NCI-H774 (cell line): Measurements from ENCODE around the gene KRT4.

ENCODE experiments used
- DNase-seq: peaks from one replicate; lab custom pipeline; 2025; lab: John Stamatoyannopoulos, UW

KRT4 gene

DNA sequence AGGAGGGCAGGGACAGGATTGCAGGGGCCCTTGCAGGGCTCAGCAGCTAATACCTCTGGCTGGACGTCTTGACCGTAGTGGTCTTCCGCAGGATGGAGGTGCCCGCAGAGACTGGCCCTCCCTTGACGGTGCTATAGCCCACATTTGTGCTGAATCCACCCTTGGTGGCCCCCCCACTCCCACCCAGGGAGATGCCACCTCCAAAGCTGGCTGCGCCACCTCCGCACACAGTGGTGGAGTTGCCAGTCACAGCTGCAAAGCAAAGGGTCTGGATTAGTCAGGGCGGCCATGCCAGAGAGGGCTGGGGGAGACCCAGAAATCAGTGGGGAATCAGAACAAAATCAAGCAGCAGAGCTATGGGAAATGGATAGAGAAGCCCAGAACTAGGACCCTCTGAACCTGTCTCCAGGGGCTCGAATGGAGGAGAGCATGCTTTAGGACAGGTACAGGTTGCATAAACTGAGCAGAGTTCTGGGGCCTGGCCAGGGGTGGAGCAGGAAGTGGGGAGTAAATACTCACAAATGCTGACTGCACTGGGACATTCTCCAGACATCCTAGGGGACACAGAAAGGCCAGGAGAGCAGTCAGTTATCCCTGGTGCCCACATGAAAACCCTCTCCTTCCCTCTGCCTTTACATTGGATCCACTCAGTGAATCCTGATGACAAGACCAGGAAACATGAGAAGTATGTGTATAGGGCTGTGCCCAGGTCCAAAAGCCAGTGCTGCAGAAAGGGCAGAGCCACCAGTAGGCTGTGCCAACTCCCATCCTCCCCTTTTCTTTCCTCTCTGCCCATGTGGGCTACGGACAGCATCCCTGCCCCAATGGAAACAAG, 8.1 kb upstream of the KRT4 start:
- no peak for DNase-seq

DNA sequence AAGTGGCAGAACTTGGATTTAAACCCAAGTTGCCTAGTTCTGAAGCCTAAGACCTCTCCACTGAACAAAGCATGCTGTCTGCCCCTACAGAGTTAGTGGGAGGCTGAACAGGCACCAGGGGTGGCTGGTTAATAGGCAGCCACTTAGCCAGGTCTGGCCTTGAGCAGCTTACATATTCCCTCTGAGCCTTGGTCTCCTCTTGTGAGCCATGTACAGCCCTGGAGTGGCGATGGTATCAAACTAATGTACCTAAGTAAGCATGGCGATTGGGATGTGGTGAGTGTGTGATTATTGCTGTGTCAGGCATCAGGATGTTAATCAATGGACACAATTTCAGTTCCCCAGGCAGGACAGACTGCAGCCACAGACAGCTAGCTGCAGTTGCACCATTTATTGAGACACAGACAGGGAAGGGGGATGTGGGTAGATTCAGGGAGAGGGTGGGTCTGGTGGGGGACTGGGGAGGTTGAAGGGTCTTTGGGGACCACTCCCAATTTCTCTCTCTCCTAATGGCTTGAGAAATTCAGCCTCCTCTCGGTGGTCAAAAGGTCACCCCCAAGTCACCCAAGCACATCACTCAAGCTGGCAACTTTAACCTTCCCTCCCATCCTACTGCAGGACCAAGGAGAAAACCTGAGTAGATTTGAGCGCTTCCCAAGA, 7.3 kb upstream of the KRT4 start:
- no peak for DNase-seq

DNA sequence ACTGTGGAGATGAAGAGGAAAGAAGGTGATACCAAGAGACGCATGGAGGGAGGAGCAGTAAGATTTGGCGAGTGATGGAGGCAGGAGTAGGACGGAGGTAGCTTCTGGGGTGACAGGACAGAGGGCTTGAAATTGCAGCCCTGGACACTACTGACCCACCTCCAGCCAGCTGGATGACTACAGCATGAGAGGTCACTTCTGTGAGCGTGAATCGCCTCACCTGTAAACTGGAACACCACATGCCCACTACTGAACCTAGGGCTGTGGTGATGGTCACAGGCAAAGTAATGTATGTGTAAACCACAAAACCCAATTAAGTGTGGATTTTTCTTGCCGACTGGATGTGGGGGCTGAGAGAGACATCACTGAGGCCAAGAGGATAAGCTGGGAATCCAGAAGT, 6.6 kb upstream of the KRT4 start:
- DNase-seq: no peak

DNA sequence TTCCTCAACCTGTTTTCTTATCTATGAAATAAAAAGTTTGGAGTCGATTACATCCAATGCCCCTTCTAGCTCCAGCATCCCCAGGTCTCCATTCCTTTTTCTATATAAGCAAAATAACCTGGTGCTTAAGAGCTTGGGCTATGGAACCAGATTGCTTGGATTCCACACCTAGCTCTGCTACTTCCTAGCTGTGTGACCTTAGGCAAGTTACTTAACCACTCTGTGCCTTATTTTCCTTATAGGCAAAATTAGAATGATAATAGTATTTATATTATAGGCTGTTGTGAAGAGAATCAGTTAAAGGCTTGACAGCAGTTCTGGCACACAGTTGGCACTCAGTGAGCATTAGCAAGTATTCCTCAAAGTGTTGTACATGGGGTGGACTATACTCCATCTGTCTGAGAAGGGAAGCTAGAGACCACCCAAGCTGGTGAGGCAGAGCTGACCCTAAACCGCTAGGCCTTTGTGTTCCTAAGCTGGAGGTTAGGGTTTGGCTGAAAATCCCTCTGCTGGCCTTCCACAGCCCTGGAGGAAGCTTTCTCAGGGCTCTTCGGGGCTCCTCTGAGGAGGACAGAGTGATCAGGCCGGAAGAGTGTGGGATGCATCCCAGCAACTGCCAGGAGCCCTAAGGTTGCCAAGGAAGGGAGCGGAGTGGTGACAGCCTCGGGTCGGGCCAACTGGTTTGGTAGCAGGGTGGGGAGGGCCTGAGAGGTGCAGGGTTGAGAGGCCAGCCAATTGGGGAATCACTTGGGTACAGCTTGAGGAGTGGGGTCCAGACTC, 6.0 kb upstream of the KRT4 start:
- DNase-seq: no peak

DNA sequence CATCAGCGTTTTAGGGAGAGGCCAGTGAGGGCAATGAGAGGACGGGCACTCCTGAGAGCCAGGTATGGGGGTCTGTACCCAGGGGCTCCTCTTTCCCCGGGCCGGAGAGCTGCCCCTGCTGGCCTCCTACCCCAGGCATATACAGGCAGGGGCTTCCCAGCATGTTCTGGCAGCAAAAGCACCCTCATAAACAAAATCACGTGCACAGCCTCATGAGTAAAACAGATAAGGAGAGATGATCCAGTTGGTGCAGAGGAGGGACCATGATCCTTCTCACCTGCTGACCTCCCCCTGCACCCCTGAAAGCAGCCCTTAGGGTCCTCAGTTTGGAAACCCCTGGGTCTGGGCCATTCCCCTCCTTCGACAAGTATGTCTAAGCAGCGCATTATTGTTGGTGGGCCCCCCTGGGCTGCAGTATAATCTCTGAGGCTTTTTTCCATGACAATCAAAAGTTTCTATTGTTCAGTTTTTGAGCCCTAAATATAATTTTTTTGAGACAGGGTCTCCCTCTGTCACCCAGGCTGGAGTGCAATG, 5.0 kb upstream of the KRT4 start:
- DNase-seq: no peak

DNA sequence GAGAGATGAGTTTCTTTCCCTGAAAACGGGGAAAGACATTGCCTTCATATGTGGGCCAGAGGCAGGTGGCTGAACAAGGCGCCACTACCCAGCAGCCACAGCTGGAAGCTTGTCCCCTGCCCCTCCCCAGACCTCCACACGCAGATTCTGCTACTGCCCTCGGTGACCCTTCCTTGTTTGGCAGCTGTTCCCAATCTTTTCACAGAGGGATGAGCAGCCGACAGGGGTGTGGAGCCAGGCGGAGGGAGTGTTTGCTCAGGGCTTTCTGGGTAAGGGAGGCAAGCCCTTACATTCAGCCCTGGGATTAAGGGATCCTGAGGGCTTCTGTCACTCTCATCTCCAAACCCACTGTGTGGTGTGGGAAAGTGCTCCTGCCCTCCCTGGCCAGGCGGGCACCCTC, 4.5 kb upstream of the KRT4 start:
- no peak for DNase-seq

DNA sequence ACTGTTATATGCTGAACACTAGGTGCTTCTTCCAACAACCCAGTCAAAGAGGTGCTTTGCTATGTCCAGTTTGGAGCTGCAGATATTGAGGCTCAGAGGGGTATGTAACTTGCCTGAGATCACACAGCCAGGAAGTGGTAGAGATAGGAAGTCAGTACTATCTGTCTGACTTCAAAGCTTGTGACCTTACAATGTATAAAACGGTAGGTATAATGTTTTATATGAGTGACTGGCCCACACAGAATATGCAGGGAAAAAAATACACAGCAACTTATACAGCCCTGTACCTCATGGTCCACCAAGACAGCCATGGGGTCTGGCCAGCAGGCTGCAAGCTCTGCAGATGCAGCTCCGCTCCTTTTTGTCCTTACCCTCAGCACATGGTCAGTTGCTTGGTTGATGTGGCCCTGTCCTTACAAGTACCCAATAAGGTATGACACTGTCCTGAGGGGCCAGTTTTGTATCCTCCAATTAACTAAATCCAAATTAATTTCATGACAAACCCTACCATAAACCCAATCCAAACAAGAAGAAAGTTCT, 3.9 kb upstream of the KRT4 start:
- no peak for DNase-seq

DNA sequence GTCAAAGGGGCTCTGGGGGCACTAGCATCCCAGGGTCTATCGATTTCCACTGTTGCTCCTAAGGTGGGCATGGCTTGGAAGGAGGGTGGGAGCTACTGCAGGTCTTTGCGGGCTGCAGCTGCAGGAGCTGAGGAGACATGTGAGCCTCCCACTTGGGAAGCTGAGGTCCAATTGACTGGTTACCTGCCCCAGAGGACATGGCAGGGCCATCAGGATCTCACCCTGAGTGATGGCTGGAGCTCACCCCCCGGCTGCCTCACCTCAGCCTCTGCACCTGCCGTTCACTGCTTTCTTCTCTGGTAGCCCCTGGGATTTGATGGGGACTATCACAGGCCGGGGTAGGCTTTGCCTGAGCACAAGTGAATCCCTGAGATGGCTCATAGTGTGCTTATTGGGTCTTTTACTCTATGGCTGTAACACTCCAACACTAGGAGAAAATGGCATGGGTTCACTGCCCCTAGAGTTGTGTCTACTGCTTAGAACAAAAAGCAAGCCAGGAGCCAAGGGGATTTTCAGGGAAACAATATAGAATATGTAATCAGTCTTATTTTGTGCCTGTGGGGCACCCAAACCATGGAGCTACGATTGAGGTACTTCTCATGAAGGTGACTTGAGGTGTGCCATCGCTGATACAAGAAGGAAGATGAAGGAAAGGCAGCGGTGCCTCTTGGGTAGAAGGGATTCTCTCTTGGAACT, 3.2 kb upstream of the KRT4 start:
- DNase-seq: no peak

DNA sequence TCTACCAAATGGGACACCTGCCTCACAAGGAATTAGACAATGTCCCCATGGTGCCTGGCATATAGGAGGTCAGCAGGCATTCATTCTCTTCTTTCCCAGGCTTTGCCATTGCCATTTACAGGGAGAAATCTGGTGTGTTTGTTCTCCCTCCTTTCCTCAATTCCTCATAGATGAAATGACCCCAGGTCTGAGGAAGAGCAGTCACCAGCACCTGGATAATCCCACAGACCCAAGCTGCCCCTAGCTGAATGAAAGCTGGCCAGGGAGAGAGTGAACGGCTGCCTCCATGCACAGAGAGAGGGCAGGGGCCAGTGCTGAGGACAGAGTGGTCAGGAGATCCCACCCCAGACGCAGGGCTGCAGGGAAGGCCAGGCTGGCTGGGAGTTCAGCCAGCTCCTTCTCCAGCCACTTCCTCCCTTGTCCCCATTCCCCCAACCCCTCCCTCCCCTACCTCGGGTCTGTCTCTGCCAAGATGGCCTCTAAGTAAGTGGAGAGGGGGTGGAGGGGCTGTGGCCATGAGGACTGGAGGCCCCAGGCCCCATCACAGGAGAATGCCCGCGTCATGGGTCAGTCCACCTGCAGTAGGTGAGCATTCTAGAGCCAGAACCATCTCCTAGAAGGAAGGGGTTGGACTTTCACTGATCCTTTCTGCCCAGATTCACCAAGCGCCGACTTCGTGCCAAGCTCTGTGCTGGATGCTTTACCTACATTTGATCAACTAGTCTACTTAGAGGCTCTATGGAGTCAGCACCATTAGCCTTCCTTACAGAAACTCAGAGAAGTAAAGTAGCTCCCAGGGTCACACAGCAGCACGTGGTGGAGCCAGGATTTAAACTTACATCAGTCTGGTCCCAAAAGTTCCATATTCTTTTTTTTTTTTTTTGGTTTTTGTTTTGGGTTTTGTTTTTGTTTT, 2.0 kb upstream of the KRT4 start:
- DNase-seq: no peak

DNA sequence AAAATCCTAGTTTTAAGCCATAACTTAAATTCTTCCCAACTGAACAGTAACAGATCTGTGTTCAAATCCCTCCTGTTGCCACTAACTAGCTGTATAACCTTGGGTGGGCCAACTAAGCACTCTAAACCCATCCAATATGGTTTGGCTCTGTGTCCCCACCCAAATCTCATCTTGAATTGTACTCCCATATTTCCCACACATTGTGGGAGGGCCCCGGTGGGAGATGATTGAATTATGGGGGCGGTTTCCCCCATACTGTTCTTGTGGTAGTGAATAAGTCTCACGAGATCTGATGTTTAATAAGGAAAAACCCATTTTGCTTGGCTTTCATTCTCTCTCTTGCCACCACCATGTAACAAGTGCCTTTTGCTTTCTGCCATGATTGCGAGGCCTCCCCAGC, 1.2 kb upstream of the KRT4 start:
- no peak for DNase-seq

DNA sequence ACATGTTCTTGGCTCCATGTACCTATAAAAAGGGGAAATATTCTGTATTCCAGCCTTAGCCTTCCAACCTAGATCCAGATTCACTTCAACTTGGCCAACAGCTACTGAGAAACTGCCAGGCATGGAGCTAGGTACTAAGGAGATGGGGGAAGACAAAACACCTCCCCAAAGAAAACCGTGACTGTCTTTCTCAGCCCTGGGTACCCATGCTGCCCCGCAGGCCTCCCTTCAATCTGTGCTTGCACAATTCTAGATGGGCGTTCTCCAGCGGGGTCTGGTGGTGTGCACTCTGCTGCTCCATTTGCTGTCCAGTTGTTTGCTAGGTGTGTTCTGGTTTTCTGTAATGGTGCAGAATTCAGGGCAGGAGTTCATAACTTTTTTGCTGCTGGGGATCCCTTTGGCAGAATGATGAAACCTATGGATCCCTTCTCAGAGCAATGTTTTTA, 817 bp upstream of the KRT4 start:
- no peak for DNase-seq

DNA sequence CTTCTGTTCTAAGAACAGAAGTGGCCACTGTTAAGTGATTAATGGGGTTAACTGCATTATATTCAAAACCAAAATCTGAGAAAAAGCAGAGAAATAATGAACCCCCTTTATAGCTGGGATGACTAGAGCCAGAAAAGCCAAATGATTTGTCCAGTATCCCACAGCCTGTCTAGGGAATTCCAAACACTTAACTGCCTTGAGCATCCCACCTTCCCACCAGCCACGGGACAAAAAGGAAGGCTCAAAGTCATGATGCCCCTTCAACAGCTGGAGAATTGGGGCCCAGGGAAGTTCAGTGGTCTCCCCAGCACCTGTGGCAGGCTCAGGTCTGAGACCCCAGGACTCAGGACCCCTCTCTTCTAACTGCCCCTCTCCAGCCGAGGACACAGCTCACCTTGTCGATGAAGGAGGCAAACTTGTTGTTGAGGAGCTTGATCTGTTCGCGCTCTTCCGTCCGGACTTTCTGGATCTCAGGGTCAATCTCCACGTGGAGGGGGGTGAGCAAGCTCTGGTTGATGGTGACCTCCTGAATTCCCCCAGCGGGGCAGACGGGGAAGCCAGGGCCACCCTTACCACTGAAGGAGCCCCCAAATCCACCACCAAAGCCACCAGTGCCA, 605 bp downstream of the KRT4 start:
- DNase-seq: no peak

DNA sequence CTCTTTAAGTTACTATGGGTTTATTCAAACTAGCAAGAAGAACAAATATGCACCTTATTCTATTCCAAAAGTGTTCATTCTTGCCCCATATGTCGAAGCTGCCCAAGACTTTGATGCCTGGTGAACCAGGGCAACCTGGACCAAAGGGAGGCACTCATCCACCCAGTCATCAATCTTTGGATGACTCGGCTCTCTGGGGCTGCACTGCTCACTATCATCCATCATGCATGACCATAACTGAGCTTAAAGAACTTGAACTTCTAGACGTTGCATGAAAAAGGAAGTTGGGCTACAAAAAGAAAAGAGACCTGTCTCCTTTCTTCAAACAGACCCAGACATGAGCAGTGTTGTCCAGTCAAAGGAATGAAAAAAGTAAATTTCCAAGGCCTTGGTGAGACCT, 1.2 kb downstream of the KRT4 start:
- no peak for DNase-seq

DNA sequence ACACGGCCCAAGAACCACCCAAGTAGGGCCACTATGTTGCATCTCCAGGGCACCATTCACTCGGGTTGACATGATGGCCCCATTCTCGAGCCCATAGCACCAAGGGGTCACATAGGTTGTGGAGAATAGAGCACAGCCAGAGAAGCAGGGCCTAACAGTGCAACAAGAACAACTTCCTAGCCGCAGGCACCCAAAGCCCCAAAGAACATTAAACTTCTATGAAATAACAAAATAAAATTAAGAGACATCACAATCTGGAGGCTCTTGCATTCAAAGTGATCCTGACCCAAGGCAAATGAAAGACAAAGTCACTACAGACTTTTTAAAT, 1.9 kb downstream of the KRT4 start:
- no peak for DNase-seq

DNA sequence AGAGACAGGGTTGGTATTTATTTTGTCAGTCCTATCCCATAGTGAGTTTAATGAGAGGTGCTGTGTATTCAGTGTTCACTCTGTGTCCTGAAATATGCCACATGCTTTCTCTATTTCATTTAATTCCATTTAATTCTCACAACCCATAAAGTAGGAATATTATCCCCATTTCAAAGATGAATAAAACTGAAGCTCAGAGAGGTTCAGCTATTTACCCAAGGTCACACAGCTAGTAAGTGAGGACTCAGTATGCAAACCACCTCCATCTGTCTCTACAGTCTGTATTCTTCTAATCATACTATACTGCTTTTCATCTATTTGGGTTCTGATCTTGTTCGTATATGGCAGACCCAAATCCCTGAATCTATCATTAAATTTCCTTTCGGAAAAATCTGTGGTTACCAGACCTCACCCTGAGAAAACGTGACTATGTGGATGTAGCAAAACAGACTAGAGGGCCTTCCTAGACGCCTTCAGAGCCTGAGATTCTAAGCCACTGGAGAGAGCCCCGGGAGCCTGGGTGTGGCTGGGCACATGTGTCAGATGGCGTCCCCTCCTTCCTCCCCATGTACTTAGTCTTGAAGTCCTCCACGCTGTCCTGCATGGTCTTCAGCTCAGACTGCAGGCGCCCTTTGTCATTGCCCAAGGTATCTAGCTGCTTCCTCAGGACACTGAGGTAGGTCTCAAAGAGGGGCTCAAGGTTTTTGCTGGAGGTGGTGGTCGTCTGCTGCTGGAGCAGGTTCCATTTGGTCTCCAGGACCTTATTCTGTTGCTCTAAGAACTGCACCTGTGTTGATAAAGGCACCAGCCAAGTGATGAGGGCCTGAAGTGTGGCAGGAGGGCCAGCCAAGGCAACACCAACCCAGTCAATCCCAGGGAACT, 2.5 kb downstream of the KRT4 start:
- no peak for DNase-seq

DNA sequence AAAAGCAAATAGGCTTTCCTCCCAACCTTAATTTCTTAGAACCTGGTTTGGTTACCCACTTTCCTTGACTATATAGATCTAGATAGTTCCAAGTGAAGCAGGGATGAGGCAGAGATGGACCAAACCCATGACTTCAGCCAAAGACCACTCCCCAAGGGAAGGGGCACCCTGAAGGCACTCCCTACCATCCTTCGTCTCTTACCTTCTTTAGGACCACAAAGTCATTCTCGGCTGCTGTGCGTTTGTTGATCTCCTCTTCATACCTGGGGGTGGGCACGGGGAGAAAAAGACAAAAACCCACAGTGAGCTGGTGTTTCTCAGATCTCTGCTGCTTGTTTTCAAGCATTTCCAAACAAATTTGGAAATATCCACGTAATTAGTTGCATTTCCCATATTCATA, 3.4 kb downstream of the KRT4 start:
- no peak for DNase-seq

DNA sequence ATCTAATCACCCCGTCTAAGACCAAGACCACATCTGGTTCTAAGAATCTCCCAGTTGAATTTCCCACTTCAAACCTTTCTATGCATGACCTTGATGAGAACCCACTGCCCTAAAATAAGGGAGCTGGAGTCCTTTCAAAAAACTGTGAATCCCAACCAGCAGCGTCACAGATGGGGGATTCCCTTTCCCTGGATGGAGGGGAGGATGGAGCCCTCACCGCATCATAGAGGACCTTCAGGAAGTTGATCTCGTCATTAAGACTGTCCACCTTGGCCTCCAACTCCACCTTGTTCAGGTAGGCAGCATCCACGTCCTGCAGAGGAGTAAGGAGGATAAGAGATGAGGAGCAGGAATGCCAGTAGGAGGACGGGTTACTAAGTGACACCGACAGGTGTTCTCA, 4.8 kb downstream of the KRT4 start:
- DNase-seq: no peak

DNA sequence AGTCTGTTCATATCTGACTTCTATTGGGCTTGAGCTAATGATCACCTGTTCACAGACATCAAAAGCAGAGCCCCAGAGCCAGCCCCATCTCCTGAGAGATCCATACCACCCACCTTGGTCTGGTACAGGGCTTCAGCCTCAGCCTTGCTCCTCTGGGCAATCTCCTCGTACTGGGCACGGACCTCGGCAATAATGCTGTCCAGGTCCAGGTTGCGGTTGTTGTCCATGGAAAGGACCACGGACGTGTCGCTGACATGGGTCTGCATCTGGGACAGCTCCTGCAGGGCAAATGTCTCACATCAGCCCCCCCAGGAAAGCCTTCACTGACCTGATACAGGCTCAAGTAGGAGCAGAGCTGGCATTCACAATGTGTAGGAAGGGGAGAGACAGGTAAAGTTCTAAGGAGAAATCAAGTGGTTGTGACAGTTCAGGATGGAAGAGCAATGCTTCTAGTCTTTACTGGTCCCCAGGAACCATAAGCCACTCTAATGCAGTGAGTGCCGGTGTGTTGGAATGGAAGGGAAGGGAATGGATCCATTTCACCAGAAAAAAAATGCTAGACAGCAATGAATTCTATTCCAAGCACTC, 5.2 kb downstream of the KRT4 start:
- DNase-seq: no peak
